ENCODE results near the gene RSPO3. TPM values are rescaled to one million over a fixed set of nuclear protein-coding genes. Genes with fewer than 3 reads are reported as not detected.

RSPO3 gene
- total RNA-seq, 4 donors from 2014 or later: 0.15 to 1.5 (median 0.72) TPM

GRCh38 chr6:127114214-127114760 lies 4.2 kb upstream of the RSPO3 start:
- intact Hi-C loops (cut with DNase I; ENCODE audit: low total_unique reads): no loop called here
- WGBS, 2 donors: 46 to 62% methylated on average over 1 of the region's 1 CpG

GRCh38 chr6:127115084-127115655 lies 3.3 kb upstream of the RSPO3 start:
- 71 to 74% methylated on average over 2 of the region's 2 CpGs for WGBS, 2 donors
- H3K4me3 ChIP-seq (ENCODE audit: low read depth, poor library complexity, severe bottlenecking): no peak overlapping the region
- DNase-seq (ENCODE audit: low spot score in 2 of 2): no peak
- intact Hi-C loops (cut with DNase I; ENCODE audit: low total_unique reads): no loop called here
- TF ChIP-seq CTCF (IDR thresholded peaks at IDR 0.05): no peak
- no peak for TF ChIP-seq POLR2A (IDR thresholded peaks at IDR 0.05)

More at GRCh38 chr6:127114214-127114760, 4.2 kb upstream of the RSPO3 start:
- DNase-seq (ENCODE audit: low spot score in 2 of 2): no peak
- no peak overlapping the region for H3K4me3 ChIP-seq (ENCODE audit: low read depth, poor library complexity, severe bottlenecking)
- TF ChIP-seq POLR2A (IDR thresholded peaks at IDR 0.05) (no peak), CTCF (IDR thresholded peaks at IDR 0.05) (no peak)

GRCh38 chr6:127115746-127116145 lies 2.7 kb upstream of the RSPO3 start:
- whole genome bisulfite sequencing, 2 donors: 50 to 54% methylated on average over 3 of the region's 3 CpGs
- no peak overlapping the region for H3K4me3 ChIP-seq (ENCODE audit: low read depth, poor library complexity, severe bottlenecking)
- intact Hi-C loops (cut with DNase I; ENCODE audit: low total_unique reads): no loop called here
- no peak for DNase-seq (ENCODE audit: low spot score in 2 of 2)
- TF ChIP-seq POLR2A (IDR thresholded peaks at IDR 0.05) (no peak), CTCF (IDR thresholded peaks at IDR 0.05) (no peak)

- DNase-seq (ENCODE audit: low spot score in 2 of 2): no peak
- H3K4me3 ChIP-seq (ENCODE audit: low read depth, poor library complexity, severe bottlenecking): peak overlapping the region; percentile 23
- intact Hi-C loops (cut with DNase I; ENCODE audit: low total_unique reads): no loop called here
- TF ChIP-seq POLR2A (IDR thresholded peaks at IDR 0.05) (no peak), CTCF (IDR thresholded peaks at IDR 0.05) (no peak)
- 1 to 2% methylated on average over 18 to 19 of the region's 19 CpGs for WGBS, 2 donors
Observed at GRCh38 chr6:127117979-127118297, 533 bp upstream of the RSPO3 start.

- intact Hi-C loops (cut with DNase I; ENCODE audit: low total_unique reads): no loop called here
- no peak for TF ChIP-seq CTCF (IDR thresholded peaks at IDR 0.05)
- WGBS, 2 donors: 1% methylated on average over 53 to 60 of the region's 82 CpGs
- peak overlapping the region; percentile 26 for H3K4me3 ChIP-seq (ENCODE audit: low read depth, poor library complexity, severe bottlenecking)
- peak in 1 of 2 donors; percentile 83 for DNase-seq (ENCODE audit: low spot score in 2 of 2)
Observed at GRCh38 chr6:127119102-127120022, 891 bp downstream of the RSPO3 start.

Measured in lower leg skin (tissue), 4 donors.